Glutamatergic neuron (in vitro differentiated cells): ENCODE data around the gene MAP3K12. TPM values are rescaled to one million over a fixed set of nuclear protein-coding genes. Genes with fewer than 3 reads are reported as not detected.
"Not testable (repeated sequence)": the region's sequence is repeated elsewhere in the genome, so short reads cannot be mapped to it uniquely, and the experiment has no call there.

Source experiments
- DNase-seq: peaks from one replicate; pipeline ENCODE4 v3.0.0; 2022
- H3K27ac Mint-ChIP-seq: one replicate; pipeline ENCODE4 v1.8.0; 2020; ENCODE audit warnings: mild to moderate bottlenecking, mixed read lengths, inconsistent platforms; ENCODE audit not compliant: unreplicated experiment
- H3K27me3 Mint-ChIP-seq: one replicate; pipeline ENCODE4 v1.8.0; 2020; ENCODE audit warnings: mild to moderate bottlenecking, moderate library complexity, mixed read lengths, inconsistent platforms; ENCODE audit not compliant: unreplicated experiment
- H3K36me3 Mint-ChIP-seq: one replicate; pipeline ENCODE4 v1.8.0; 2020; ENCODE audit warnings: mild to moderate bottlenecking, mixed read lengths, inconsistent platforms; ENCODE audit not compliant: unreplicated experiment
- H3K4me1 Mint-ChIP-seq: one replicate; pipeline ENCODE4 v1.8.0; 2020; ENCODE audit warnings: mild to moderate bottlenecking, low read depth, mixed read lengths, inconsistent platforms; ENCODE audit not compliant: unreplicated experiment
- H3K4me3 Mint-ChIP-seq: one replicate; pipeline ENCODE4 v1.8.0; 2020; ENCODE audit warnings: mild to moderate bottlenecking, mixed read lengths, inconsistent platforms; ENCODE audit not compliant: unreplicated experiment
- H3K9me3 Mint-ChIP-seq: one replicate; pipeline ENCODE4 v1.8.0; 2020; ENCODE audit warnings: mild to moderate bottlenecking, moderate library complexity, mixed read lengths, inconsistent platforms; ENCODE audit not compliant: unreplicated experiment
- total RNA-seq: library from RNA; stranded (reverse); fragmentation: NEBNext Ultra II Directional; extraction: Animal tissue kit (Norgen Biotek cat#: 25700); gene quantifications from one replicate; pipeline ENCODE4 v1.2.1, GENCODE V29; 2021; ENCODE audit not compliant: unreplicated experiment
- TF ChIP-seq, protein P1 (sequence below): fragments of 200-600 bp; sonication (generic); IDR thresholded peaks from one replicate; pipeline ENCODE4 v1.5.0; 2021; ENCODE audit not compliant: partially characterized antibody, unreplicated experiment

MAP3K12 gene
- total RNA-seq, 1 donor from 2014 or later = 94.2 TPM

DNA sequence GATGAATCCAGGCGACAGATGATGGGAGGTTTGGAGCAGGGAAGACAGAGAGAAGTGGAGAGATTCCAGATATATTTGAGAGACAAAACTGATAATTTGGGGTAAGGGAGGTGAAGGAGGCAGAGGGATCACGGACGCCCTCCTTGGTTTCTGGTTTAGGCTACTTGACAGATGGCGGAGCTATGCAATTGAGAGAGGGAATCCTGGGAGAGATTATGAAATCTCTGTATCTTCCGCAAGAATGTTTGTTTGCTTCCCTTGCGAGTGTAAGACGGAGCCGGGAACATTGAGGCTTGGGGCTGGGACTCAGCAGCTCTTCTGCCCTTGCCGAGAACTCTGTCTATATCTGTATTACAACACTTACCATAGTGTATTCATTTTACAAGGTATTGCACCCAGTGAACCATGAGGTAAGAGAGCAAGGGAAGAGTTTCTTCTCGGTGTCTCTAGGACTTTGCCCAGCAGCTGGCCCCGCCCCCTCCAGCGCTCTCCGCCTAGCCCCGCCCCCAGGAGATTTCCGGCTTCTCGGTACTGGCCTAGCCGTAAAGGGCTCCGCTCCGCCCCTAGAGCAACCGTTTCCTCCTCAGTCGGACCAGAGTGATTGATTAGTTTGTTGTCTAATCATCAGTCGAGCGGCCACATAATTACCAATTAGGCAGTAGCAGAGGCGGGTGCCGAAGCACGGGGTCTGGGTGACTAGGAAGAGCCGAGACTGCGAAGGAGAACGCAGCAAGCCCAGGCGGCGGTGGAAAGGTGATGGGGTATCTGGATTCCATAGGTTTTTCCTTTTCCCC lies 58.0 kb downstream of the MAP3K12 start, which contains the start of gene PRR13:
Gene PRR13 (plus strand): TSS at position 695 of the 794 bp plus-strand sequence. CDS start 981 bp downstream, outside the sequence.
- Mint-ChIP-seq H3K4me3 (peak within 1 kb of the TSS; percentile 95), H3K27ac (peak within 1 kb of the TSS; percentile 100), H3K36me3 (no peaks in the 10 kb centered on the region), H3K27me3 (peaks cover 6% of the 10 kb centered on the region), H3K9me3 (peaks cover 5% of the 10 kb centered on the region), H3K4me1 (peaks cover 7% of the 10 kb centered on the region)
- DNase-seq = peak; percentile 98
- TF ChIP-seq, protein P1, sequence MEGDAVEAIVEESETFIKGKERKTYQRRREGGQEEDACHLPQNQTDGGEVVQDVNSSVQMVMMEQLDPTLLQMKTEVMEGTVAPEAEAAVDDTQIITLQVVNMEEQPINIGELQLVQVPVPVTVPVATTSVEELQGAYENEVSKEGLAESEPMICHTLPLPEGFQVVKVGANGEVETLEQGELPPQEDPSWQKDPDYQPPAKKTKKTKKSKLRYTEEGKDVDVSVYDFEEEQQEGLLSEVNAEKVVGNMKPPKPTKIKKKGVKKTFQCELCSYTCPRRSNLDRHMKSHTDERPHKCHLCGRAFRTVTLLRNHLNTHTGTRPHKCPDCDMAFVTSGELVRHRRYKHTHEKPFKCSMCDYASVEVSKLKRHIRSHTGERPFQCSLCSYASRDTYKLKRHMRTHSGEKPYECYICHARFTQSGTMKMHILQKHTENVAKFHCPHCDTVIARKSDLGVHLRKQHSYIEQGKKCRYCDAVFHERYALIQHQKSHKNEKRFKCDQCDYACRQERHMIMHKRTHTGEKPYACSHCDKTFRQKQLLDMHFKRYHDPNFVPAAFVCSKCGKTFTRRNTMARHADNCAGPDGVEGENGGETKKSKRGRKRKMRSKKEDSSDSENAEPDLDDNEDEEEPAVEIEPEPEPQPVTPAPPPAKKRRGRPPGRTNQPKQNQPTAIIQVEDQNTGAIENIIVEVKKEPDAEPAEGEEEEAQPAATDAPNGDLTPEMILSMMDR = no peak

DNA sequence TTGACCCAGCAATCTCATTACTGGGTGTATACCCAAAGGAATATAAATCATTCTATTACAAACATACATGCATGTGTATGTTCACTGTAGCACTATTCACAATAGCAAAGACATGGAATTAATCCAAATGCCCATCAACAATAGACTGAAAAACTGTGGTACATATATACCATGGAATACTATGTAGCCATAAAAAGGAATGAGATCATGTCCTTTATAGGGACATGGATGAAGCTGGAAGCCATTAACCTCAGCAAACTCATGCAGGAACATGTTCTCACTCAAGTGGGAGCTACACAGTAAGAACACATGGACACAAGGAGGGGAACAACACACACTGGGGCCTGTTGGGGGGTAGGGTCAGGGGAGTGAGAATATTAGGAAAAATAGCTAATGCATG lies 59.7 kb downstream of the MAP3K12 start:
- H3K4me1 Mint-ChIP-seq, H3K4me3 Mint-ChIP-seq, DNase-seq, H3K27me3 Mint-ChIP-seq, H3K36me3 Mint-ChIP-seq, H3K9me3 Mint-ChIP-seq: not testable (repeated sequence)
- peak overlapping the region; percentile 26 for H3K27ac Mint-ChIP-seq

DNA sequence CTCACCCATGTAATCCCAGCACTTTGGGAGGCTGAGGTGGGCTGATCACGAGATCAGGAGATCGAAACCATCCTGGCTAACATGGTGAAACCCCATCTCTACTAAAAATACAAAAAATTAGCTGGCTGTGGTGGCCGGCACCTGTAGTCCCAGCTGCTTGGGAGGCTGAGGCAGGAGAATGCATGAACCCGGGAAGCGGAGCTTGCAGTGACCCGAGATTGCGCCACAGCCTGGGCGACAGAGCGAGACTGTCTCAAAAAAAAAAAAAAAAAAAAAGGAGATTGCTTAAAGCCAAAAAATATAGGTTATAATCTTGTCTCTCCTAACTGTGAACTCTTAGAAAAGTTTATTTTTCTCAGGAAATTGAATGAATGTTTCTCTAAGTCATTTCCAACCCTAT lies 63.9 kb downstream of the MAP3K12 start:
- DNase-seq, H3K4me1 Mint-ChIP-seq, H3K27ac Mint-ChIP-seq, H3K36me3 Mint-ChIP-seq, H3K4me3 Mint-ChIP-seq, H3K9me3 Mint-ChIP-seq, H3K27me3 Mint-ChIP-seq: not testable (repeated sequence)

DNA sequence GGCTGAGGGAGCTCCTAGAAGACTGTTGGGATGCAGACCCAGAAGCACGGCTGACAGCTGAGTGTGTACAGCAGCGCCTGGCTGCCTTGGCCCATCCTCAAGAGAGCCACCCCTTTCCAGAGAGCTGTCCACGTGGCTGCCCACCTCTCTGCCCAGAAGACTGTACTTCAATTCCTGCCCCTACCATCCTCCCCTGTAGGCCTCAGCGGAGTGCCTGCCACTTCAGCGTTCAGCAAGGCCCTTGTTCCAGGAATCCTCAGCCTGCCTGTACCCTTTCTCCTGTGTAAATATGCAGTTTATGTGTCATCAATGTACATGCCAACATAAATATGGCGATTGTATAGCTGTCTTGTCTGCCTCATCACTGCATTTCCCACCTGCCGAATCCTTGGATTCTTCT lies 68.1 kb downstream of the MAP3K12 start:
- H3K27me3 Mint-ChIP-seq = peaks cover 4% of the 10 kb centered on the region
- TF ChIP-seq, protein P1 = no peak
- H3K9me3 Mint-ChIP-seq = no peaks in the 10 kb centered on the region
- H3K4me1 Mint-ChIP-seq = peaks cover 4% of the 10 kb centered on the region
- no peak overlapping the region for H3K4me3 Mint-ChIP-seq
- DNase-seq = no peak
- no peak overlapping the region for H3K27ac Mint-ChIP-seq
- H3K36me3 Mint-ChIP-seq = peaks cover 4% of the 10 kb centered on the region

DNA sequence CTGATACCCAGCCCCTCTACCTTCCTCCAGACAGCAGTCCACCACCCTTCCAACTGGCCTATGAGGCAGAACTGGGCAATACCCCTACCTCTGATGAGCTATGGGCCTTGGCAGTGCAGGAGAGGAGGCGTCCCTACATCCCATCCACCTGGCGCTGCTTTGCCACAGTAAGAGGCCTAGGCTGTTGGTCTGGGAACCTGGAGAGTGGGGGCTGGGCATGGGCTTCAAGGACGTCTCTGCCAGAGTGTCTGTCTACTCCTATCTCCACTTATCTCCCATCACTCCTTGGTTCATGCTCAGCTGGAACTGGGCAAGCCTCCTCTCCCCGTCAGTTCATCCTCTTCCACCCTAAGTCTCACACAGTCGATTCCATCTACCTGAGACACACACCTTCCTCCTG lies 69.1 kb downstream of the MAP3K12 start:
- peaks cover 4% of the 10 kb centered on the region for H3K4me1 Mint-ChIP-seq
- TF ChIP-seq, protein P1 = no peak
- peak overlapping the region; percentile 66 for H3K4me3 Mint-ChIP-seq
- H3K27me3 Mint-ChIP-seq = peaks cover 4% of the 10 kb centered on the region
- no peaks in the 10 kb centered on the region for H3K9me3 Mint-ChIP-seq
- peaks cover 4% of the 10 kb centered on the region for H3K36me3 Mint-ChIP-seq
- no peak for DNase-seq
- no peak overlapping the region for H3K27ac Mint-ChIP-seq

Other genes starting within 250 kb of the MAP3K12 start
- gene ESPL1, start 231.2 kb downstream of the MAP3K12 start, total RNA-seq = 5.1 TPM
- gene PFDN5, start 203.9 kb downstream of the MAP3K12 start, total RNA-seq = 292 TPM
- 66.1 TPM for gene MYG1, start 199.8 kb downstream of the MAP3K12 start, total RNA-seq
- 57.5 TPM for gene AAAS, start 177.8 kb downstream of the MAP3K12 start, total RNA-seq
- not detected for gene SP7, start 163.1 kb downstream of the MAP3K12 start, total RNA-seq
- gene SP1, start 119.3 kb downstream of the MAP3K12 start, total RNA-seq = 34.8 TPM
- not detected for gene AMHR2, start 75.6 kb downstream of the MAP3K12 start, total RNA-seq
- gene PRR13, start 57.7 kb downstream of the MAP3K12 start, total RNA-seq = 105 TPM
- 1,170 TPM for gene PCBP2, start 47.4 kb downstream of the MAP3K12 start, total RNA-seq
- 49.0 TPM for gene TARBP2, start 1.8 kb upstream of the MAP3K12 start, total RNA-seq
- gene NPFF, start 8.0 kb upstream of the MAP3K12 start, total RNA-seq = not detected
- gene ATF7, start 126.9 kb upstream of the MAP3K12 start, total RNA-seq = 36.0 TPM
- gene ATP5MC2, start 176.6 kb upstream of the MAP3K12 start, total RNA-seq = 283 TPM
- 151 TPM for gene CALCOCO1, start 228.0 kb upstream of the MAP3K12 start, total RNA-seq